OCI-LY1 (cell line): ENCODE results near the gene CNN2.

Source experiments
- CTCF ChIP-seq: fragments of 200-600 bp; sonication (generic), shearing (Covaris generic); IDR thresholded peaks from 2 replicates; pipeline ENCODE4 v1.5.1; 2017; ENCODE audit warnings: mild to moderate bottlenecking, antibody characterized with exemption, low read length, moderate library complexity, mixed read lengths
- EZH2 ChIP-seq: fragments of 200-600 bp; sonication (generic), shearing (Covaris generic); IDR thresholded peaks from 2 replicates; pipeline ENCODE4 v1.8.0; 2017; ENCODE audit warnings: borderline replicate concordance, mixed run types, mild to moderate bottlenecking, antibody characterized with exemption, low read length, moderate library complexity, mixed read lengths

- TF ChIP-seq CTCF (no peak), EZH2 (no peak)
Observed at GRCh38 chr19:1049106-1049505, 22.7 kb downstream of the CNN2 start.
